HG02610 (cell line): ENCODE measurements around the gene EPHA1.

Source experiments
- ATAC-seq: cut with Tn5 transposase; IDR thresholded peaks from one replicate; pipeline ENCODE4 v1.9.1; 2021; ENCODE audit warnings: mild to moderate bottlenecking, moderate library complexity; ENCODE audit not compliant: unreplicated experiment

Gene EPHA1

DNA sequence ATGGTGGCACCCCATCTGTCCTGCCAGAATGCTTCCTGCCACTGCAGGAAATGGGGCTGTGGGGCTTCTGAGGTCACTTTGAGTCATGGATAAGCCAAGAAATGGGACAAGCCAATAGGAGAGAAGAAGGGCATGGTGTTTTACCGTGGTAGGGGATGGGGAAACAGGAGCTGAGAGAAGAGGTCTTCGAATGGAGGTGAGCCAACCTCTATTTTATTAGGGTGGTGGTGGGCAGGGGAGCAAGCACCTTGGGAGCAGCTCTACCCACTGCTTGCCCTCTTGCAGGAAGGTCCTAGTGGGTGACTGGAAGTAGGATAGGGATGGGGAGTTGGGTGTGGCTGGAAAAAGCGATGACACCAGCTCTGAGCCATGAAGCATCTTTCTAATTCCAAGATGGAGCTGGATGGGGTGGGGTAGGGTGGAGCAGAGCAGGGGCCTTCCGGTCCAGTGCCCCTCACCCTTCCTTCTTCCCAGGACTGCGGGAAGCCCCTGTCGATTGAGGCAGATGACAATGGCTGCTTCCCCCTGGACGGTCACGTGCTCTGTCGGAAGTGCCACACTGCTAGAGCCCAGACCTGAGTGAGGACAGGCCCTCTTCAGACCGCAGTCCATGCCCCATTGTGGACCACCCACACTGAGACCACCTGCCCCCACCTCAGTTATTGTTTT is 18.4 kb downstream of the EPHA1 start:
- no peak for ATAC-seq

GRCh38 chr7:143389316-143390103 is 19.1 kb downstream of the EPHA1 start:
- ATAC-seq: no peak

DNA sequence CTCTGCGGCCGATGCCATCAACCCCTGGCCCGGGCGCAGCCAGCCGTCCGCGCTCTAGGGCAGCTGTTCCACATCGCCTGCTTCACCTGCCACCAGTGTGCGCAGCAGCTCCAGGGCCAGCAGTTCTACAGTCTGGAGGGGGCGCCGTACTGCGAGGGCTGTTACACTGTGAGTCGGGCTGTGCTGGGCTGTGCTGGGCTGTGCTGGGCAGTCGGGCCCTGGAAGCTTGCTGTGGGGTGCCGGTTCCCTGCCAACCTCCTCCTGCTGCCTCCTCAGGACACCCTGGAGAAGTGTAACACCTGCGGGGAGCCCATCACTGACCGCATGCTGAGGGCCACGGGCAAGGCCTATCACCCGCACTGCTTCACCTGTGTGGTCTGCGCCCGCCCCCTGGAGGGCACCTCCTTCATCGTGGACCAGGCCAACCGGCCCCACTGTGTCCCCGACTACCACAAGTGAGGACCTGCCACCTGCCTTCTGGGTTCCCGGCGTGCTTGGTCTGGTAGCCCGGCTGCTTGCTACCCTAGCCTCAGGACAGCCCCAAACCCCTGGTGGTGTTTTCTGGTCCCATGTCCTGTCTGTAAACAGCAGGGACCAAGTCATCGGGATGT is 20.1 kb downstream of the EPHA1 start:
- ATAC-seq: no peak

- ATAC-seq: no peak
These were observed 20.6 kb downstream of the EPHA1 start for GRCh38 chr7:143388051-143388450.

DNA sequence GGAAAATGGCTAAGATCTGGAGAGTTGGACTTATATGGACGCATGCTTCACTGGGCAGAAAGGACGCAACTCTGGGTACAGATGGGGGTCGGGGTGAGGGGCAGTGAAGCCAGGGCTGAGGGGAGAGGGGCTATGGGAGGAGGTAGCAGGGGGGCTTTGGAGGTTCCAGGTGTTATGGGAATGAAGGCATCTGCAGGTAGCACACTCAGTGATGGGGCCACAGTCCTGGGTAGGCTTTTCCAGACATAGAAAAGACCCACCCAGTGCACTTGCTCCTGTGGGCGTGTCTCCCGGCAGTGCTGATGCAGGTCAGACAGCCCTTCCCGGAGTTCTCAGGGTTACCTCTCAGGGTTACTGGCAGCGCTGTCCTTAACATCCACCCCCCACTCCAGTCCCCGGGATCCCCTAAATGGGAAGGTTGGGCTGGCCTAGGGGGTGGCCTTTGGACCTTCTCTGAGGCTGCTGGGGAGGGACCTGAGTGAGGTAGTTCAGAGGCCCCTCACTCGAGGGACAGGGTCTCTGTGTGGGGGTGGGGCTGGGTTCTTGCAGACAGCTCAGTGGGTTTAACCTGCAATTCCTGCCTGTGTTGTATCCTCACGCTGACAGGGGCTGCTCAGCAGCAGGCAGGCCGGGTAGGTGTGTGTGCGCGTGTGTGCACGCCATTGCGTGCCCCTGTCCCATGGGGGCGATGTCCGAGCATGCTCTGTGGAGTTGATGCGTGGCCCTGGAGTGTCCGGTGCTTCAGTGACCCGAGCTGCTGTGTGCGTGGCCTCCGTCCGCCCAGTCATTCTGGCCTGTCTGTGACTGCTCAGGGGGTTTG is 21.3 kb downstream of the EPHA1 start:
- ATAC-seq: no peak

DNA sequence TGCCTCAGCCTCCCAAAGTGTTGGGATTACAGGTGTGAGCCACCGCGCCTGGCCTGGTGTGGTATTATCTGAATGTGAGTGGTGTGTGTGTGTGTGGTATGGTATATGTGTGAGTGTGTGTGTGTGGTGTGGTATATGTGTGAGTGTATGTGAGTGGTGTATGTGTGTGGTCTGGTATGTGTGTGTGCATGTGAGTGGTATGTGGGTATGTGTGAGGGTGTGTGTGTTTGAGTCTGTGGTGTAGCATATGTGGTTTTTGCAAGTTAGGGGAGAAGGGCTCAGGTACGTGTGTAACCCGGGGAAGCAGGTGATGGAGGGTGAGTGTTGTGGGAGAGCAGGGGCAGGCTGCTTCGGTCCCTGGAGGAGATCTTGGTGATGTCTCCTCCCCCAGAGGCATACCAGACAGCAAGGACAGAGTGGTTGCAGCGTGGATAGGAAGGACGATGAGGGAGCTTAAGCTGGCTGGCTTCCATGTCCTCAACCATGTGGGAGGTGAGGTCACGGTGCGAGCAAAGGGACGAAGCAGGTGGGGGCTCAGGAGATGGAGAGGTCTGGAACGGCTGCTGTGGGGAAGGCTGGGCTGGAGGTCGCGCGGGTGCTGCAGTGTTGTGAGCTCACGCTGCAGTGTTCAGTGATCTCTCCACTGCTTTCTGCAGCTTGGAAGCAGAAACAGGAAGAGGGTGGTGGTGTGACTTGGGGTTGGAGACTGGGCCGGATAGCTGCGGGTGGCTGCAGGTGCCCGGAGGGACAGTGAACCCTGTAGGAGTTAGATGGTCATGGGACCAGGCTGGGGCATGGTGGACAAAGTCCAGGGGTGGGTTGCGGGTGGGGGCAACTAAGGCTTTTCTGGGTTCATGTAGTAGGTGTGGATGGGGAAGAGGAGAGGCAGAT is 22.5 kb downstream of the EPHA1 start:
- no peak for ATAC-seq

DNA sequence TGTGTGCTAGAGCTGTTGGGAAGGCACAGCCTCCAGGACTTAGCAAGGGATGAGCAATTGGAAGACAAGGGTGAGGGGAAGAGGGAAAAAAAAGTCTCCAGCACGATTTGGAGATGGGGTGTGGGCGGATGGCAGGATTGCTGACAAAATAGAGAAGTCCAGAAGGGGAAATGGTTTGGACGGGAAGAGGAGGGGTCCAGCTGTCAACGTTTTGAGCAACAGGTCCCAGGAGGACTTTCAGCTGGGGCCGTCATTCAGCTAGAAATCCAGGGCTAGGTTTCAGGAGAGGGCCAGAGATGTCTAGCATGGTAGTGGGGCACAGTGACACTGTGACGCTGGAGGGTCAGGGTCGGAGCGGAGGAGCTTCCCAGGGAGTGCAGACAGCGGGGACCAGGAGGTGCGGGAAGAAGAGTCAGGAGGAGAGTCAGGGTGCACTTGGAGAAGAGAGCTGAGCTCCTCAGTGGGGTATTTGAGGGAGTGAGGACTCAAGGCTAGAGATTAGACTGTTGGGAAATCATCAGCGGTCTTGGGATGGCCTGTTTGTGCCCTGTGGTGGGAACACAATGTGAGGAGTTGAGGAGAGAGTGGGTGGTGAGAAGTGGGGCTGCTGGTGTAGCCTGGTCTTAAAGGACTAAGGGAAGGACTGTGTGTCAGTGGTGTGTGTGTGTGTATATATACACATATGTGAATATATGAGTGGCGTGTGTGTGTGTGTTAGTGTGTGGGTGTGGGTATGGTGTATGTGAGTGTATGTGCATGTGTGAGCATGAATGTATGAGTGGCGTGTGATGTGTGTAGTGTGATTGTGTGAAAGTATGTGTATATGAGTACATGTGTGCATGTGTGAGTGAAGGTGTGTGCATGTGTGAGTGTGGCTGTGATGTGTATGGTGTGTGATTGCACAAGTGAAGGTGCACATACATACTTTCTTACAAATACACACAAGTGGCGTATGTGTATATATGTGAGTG is 23.7 kb downstream of the EPHA1 start:
- no peak for ATAC-seq

- ATAC-seq: no peak
These were observed 24.5 kb downstream of the EPHA1 start for GRCh38 chr7:143384148-143384547.

DNA sequence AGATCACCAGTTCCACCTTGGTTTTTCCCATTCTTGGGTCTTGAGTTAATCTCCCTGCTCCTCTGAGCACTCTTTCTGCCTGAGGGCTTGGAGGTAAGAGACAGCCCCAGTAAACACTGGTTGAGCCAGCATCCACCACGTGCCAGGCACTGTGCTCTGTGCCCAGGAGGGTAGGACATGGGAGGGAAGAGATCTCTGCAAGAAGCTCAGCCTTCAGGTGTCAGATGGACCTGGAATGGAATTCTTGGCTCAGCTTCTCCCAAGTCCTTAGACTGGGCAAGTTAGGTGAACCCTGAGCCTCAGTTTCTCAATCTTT is 25.1 kb downstream of the EPHA1 start:
- no peak for ATAC-seq

DNA sequence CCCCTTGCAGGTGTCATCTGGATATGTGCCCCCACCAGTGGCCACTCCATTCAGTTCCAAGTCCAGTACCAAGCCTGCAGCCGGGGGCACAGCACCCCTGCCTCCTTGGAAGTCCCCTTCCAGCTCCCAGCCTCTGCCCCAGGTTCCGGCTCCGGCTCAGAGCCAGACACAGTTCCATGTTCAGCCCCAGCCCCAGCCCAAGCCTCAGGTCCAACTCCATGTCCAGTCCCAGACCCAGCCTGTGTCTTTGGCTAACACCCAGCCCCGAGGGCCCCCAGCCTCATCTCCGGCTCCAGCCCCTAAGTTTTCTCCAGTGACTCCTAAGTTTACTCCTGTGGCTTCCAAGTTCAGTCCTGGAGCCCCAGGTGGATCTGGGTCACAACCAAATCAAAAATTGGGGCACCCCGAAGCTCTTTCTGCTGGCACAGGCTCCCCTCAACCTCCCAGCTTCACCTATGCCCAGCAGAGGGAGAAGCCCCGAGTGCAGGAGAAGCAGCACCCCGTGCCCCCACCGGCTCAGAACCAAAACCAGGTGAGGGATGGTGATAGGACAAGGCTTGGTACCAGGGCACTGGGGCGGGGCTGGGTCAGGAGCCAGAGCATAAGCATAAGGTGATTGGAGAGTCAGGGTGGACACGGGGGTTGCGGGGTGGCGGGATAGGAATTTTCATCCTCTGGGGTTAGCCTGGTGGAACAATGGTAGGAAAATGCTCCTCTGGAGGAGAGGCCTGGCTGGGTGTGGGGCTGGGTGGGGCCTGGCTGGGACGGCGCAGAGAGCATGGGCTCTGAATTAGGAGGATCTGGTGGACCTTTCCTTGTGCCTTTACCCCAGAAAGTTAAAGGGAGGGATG is 25.6 kb downstream of the EPHA1 start:
- no peak for ATAC-seq

- ATAC-seq: no peak
These were observed 26.4 kb downstream of the EPHA1 start for GRCh38 chr7:143382126-143382790.

DNA sequence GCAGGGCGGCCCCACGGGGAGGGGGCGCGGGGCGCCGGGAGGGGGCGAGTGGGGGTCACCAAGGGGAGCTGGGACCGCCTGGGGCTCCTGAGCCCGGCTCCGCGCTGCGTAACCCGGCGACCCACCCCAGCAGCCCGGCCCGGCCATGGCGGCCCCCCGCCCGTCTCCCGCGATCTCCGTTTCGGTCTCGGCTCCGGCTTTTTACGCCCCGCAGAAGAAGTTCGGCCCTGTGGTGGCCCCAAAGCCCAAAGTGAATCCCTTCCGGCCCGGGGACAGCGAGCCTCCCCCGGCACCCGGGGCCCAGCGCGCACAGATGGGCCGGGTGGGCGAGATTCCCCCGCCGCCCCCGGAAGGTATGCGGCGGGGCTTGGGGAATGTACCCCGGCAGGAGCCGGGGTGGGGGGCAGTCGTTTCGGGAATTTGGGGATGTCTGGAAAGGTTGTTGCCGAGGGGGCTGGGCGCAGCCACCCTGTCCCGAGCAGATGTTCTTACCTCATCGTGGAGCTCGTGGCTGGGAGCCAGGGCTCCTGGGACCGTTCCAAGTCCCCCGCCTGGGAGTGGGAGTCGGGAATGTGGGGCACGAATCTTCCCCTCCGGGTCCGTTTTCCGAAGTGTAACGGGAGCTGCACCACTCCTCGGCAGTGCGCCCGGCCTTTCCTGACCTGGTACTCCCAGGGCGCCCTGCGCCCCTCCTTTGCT is 27.1 kb downstream of the EPHA1 start:
- peak; percentile 8 for ATAC-seq

DNA sequence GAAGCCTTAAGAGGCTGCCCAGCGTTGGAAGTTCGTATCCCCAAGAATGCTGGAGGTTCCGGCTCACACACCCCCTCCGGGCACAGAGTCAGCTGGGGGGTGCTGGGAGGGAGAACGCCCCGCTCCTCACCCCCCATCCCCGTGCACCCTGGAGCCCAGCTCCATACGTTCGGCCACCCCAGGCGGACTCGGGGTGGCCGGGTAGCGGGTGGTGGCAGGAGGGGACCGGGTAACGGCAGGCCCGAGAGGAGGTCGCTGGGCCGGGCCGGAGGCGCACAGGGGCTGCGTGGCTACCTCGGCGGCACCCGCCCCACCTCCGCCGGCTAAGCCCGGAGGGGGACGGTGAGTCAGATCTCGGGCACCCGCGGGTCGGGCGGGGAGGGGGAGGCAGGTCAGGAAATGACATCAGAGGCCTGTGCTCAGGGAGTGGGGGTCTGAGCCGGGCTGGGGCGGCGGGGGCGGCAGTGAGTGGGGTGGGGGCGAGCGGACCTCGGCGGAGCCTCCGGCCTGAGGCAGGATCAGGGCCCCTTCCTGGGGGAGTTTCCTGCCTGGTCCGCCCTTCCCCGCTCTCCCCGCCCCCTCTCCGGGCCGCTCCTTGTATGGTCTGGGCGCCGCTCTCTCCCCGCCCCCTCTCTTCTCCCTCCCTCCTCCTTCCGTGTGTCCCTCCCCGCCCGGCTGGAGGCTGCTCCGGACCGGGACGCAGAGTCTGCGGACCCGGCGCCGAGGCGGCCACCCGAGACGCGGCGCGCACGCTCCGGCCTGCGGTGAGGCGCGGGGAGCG is 27.8 kb downstream of the EPHA1 start, which contains the start of gene ZYX:
Gene ZYX, plus strand, starts transcription at position 700 of the 781 bp plus-strand sequence. CDS start 227 bp downstream, outside the sequence.
- ATAC-seq: peak; percentile 82

- ATAC-seq: peak; percentile 50
These were observed 28.4 kb downstream of the EPHA1 start for GRCh38 chr7:143380260-143380645.

DNA sequence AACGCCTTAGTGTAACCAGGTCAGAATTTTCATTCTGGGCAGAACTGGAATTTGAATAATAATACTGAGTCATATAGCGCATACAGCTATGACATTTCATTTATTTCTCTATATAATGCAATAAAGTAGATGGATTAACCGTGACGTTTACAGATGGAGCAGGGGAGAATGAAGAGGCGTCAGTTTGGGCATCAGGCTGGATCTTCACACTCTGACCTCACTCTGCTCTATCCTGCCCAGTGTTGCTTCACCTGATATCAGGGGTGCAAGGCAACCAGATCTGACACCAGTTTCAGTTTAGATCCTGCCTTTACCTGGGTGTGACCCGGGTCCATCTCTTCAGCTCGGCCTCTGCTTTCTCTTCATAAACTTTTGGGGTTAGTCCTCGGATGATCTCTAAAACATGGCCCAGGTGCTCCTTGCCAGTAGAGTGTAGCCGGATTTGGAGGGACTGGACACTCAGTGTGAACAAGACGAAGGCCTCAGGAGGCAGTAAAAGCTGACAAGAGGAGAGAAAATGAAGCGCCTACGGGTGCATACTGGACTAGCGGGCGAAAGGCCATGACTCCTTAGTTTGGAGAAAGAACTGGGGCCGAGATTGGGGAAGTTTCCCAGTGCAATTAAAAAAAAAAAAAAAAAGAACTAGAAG is 28.9 kb downstream of the EPHA1 start:
- peak; percentile 2 for ATAC-seq

- no peak for ATAC-seq
These were observed 32.3 kb downstream of the EPHA1 start for GRCh38 chr7:143376396-143376795.
